CD4-positive, alpha-beta T cell treated with Interleukin-6 at 100 ng/mL for 8 hours (primary cell): ENCODE data around the gene MAST4.

Source experiments
- DNase-seq: peaks from one replicate; pipeline ENCODE4 v3.0.0-alpha.2; 2020; ENCODE audit warnings: mixed read lengths, low spot score

MAST4 gene

GRCh38 chr5:67045816-67046740, 449.9 kb downstream of the MAST4 start:
- no peak for DNase-seq

DNA sequence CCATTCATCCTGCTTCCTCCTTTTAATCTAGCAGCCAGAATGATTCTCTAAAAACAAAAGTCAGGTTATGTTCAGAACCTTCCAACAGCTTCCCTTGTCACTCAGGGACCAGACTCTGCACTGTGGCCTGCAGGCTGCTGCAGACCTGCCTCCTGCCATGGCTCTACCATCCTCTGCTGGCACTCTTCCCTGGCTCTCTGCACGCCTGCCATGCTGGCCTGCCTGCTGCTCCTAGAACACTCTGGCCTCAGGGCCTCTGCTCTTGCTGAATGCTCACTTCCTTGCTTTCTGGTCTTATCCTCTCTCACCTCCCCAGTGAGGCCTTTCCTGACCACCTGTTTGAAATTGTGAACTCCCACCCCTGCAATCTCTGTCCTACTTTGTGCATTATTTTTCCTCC, 451.0 kb downstream of the MAST4 start:
- DNase-seq: no peak

DNA sequence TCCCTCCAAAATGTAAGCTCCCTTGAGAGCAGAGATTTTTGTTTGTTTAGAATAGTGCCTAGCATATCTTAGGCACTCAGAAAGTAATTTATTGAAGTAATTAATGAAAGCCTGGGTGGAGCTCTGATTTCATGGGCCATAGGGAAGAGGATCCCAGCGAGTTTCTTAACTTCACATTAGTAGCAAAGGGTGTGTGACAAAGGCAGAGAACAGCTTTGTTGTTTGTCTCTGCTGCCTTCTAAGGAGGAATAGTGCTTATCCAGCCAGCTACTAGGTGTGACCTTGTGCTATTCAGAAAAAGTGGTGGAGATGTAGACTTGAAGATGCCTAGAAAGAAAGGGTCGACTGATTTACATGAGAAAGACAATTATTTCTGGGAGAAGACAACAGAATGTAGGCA, 451.4 kb downstream of the MAST4 start:
- no peak for DNase-seq

- no peak for DNase-seq
Measured at GRCh38 chr5:67050125-67050524, 453.9 kb downstream of the MAST4 start.

DNA sequence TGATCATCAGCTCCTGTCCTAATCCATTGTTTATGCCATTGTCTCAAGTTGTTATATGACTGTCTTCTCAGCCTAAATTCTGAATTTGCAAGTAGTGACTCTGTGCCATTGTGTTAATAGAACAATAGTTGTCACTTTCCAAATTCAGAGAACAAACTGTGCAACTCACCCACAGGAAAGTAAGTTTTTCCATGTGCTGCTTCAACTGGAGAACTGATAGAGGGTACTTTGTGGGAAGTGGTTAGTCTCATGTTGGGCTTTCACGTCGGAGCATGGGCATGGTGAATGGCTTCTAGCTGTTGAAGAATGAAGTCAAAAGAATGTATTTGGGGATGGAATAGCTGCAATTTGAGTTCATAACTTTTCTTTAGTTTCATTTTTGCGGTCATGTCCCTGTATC, 454.4 kb downstream of the MAST4 start:
- no peak for DNase-seq

DNA sequence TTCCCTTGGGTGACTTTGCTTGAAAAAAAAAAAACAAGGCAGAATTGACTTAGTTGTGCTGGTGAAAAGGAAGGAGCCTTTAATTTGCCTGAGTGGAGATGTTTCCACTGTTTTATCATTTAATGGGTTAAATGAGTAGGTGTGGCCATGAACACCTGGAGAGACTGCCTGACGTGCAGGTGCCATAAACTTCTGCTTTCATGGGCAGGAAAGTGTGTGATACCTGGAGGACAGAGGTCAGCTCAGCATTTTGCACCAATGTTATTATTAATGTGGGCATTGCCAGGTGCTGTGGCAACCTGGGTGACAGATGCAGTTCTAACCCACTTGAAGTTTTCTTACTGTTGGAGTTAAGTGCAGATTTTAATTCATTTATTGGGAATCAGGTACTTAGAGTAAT, 455.0 kb downstream of the MAST4 start:
- DNase-seq: no peak

- no peak for DNase-seq
Measured at GRCh38 chr5:67052034-67052433, 455.8 kb downstream of the MAST4 start.

DNA sequence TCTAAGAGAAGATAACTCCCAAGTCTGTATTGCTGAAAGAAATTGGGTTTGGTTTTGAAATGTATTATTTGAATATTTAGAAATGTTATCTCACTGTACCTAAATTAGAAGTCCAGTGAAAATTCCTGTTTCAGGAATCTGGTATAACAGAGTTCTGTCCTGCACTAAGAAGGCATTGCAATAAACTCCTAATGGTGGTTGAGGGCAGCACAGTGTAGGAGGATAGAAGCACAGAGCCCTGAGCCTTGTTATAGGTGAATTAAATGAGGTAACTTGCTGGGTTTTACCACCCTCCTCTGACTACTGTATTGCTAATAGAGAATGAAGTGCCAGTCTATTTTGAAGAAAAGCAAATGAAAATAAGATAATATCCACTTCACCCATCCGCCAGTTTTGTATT, 457.0 kb downstream of the MAST4 start:
- DNase-seq: no peak

DNA sequence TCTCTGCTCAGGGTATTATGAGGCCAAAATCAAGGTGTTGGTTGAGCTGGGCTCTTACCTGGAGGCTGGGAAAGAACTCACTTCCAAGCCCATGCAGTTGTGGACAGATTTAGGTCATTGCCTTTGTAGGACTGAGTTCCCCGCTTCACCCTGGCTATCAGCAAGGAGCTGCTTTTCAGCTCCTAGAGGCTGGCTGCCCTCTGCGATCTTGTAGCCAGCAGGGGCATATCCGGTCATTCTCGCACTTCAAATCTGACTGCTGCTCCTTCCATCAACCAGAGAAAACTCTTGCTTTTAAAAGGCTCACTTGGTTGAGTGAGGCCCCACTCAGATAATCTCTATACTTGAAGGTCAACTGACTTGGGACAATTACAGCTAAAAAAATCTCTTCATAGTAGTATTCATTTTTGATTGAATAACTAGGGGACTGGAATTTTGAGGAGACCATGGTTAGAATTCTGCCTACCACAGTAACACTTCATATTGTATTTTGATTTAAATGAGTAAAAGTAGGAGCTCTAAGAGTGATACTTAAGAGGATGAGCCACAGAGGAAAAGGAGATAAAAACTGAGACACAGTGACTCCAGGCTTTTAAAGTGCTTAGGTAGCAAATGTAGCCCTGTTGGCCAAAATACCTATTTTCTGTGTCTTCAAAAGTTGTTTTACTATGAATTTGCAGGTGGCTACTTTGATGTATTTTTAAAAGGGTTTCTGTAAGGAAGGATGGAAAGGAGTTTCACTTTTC, 463.0 kb downstream of the MAST4 start:
- no peak for DNase-seq

DNA sequence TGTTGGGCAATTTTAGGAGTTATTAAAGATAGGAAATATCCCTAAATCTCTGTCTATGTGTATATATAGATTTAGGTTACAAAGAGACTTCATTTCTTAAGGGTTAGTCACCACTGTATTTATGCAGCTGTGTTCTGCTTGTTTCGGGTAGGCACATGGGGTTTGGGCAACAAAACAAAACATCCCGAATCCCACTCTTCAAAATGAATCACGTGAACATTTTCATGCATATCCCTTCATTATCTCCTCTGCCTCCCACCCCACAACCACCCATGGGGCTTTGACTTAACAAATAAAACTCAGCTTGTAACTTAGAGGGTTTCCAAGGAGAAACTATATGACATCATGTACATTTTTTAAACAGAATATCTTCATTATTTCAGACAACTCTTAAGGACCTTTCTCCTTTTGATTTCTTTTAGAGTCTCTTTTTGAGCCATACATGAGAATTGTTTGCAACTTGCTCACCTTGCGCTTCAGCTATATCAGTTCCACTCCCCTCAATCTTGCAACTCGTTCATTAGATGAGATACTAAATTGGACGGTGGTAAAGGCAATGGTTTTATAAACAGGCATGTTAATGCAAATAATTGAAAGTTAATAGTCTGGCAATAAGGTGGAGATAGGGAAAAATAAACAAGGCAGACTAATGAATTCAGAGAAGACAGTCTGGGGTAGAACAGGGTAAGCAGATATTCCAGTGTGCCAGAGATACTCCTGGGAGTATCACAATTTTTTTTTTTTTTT, 463.7 kb downstream of the MAST4 start:
- DNase-seq: no peak

DNA sequence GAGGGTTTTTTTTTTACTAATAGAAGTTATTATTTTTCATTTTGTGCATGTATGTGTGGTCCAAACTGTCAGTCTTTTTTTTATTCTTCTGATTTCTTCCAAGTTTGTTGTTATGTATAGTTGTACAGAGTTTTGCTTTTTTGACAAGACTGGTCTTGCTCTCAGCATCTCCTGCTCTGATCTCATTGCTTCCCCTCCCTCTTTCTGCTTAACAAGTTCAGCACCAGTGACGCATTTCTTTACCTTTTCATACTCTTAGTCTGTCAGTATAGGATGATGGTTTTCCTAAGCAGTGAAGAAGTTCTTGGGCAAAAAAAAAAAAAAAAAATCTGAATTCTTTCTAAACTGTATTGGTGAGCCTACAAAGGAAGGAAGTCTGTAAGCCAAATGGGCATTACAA, 465.3 kb downstream of the MAST4 start:
- no peak for DNase-seq

- no peak for DNase-seq
Measured at GRCh38 chr5:67063055-67063454, 466.9 kb downstream of the MAST4 start.

DNA sequence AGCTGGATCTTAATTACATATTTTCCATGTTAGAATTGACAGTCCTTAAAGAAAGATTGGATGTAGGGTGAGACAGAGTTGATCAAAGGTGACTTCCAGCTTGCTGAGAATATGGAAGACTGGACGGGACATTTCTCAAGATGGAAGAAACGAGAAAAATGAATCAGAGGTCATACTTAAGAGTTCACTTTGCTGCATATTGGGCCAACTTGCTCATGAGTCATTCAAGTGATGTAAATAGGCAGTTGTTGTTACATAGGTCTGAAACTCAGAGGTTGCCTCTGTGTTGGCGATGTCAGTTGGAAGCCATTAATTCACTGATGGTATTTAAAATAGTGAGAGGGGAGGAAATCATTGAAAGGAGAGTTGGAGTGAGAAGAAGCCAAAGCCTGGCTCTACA, 467.6 kb downstream of the MAST4 start:
- no peak for DNase-seq

GRCh38 chr5:67065237-67065636, 469.0 kb downstream of the MAST4 start:
- no peak for DNase-seq

GRCh38 chr5:67065696-67066095, 469.5 kb downstream of the MAST4 start:
- DNase-seq: no peak

DNA sequence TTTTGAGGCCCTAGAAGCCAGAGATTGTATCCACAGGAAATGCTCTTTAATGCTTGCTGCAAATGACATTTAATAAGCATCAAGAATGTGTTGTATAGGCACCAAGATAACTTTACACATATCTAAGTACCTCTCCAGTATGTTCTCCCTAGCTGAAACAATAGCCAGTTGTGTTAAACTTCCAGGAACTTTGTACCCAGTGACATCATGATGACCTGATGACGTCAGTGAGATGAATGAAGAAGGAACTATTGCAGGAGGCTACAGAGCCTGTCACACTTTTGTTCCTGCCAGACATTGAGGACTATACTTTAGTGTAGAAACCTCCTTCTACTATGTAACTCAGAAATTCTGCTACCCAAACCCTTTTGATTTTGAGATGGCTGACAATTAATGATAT, 470.6 kb downstream of the MAST4 start:
- DNase-seq: no peak

DNA sequence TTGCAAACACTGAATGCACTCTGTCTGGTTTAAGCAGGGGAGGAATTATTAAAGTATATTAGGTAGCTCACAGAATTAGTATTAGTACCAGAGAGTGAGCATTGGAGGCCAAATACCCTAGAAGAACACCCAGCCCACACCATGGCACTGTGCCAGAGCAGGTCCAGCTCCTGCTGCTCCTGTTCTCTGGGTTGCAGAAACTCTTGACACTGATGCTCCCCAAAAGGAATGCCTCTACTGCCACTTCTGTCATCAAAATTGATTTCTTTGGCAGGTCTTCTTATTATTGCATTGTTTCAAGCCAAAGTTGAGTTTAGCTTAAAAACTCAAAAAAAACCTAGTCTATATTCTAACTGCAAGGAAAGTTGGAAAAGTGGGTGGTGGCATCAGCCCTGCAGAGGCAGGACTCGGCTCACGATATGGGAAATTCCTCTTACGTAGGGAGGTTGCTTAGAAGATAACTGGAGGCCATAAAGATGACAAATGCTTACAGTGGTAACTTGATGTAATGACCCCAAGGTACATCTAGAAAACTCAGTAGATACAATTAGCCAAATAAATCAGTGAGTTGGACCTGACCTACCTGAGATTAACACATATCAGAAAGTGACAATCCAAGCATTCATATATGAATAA, 477.0 kb downstream of the MAST4 start:
- DNase-seq: no peak

- DNase-seq: no peak
Measured at GRCh38 chr5:67077296-67077695, 481.1 kb downstream of the MAST4 start.

GRCh38 chr5:67081261-67081660, 485.1 kb downstream of the MAST4 start:
- DNase-seq: no peak

DNA sequence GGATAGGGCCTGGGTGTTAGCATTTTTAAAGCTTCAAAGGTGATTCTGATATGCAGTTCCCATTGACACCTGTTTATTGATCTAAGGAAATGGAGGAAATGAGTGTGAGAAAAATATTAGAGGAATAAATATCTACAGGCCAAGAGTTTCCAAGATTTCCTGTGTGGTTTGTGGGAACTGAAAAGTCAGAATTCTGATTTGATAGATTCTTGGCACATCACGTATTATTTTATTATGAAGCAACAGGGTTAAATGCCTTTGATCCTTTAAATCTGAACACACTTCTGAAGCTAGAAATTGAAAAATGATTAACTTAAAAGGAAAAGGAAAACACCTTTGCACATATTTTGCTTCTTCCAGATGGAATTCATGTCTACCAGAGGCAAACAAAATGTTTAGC, 486.7 kb downstream of the MAST4 start:
- no peak for DNase-seq

GRCh38 chr5:67085616-67086015, 489.4 kb downstream of the MAST4 start:
- no peak for DNase-seq

DNA sequence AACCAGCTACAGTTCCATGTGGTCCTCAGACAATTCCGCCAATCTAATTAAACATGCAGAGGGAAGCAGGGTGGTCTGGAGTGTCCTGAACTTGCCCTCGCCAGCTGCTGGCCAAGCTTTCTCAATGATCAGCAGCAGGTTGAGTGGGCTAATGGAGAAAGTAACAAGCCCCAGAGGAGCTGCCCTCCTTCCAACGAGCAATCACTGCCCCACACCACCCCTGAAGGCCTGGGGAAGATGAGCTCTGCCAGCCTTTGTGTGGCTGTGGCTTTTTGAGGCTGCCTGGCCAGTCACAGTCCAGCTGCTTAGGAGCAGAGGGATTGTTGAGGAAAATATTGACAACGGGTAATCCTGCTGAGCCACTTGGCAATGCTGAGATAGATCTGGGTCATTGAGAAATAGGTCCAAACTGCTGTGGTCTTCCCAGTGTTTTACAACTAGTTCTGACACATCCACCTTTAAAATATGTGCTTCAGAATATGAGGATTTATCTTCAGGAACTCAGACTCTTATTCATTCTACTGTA, 493.1 kb downstream of the MAST4 start:
- DNase-seq: no peak
